ENCODE measurements around the gene RIOX2. TPM values are rescaled to one million over a fixed set of nuclear protein-coding genes. Genes with fewer than 3 reads are reported as not detected.

The RIOX2 gene
- total and polyA plus RNA-seq, 2 donors (not counting 1 experiment from before 2014, with no cell fraction given) = 18.5 to 23.6 TPM

DNA sequence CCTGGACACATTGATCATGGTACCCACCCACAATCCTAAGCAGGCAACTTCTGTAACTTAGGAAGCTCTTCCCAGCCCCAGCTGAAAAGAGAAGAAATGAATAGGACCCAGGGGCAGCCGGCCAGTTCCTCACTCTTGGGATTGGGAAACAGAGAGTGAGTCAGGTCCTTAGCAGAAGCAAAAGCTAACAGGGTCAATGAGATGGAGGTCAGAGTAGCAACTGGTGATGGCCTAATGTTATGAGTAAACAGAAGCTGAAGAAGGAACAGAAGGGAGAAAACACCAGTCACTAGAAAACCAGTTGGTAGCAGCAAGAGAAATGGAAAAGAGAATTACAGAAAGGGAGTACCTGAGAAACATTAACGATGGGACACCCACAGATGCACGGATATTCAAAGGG, 20.0 kb downstream of the RIOX2 start:
- H3K27me3 Mint-ChIP-seq = no peaks in the 10 kb centered on the region
- no peak for ATAC-seq (ENCODE audit: low read depth)
- H3K4me2 ChIP-seq (replicated peaks; ENCODE audit: low read depth, low read length, poor library complexity, severe bottlenecking) = no peak overlapping the region

DNA sequence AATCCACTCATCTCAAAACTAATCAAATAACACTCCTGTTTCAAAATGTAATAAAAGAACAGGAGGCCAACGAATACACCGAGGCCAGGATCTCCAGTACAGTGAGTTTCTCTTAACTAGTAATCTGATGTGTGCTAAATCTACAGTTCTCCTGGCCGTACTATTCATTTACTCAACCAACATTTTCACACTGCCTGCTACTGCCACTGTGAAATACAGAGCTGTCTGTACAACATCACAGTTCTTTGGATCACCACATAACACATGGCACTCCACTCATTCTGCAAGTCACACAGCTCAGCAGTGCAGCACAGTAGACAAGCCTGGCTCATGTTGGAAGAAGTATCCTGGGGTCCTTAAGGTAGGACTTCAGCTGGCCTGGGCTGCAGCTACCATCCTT, 21.9 kb downstream of the RIOX2 start:
- no peak overlapping the region for H3K27ac ChIP-seq (ENCODE audit: low read length in 2 of 2)
- Mint-ChIP-seq H3K27ac (no peak overlapping the region), H3K4me3 (no peak overlapping the region), H3K27me3 (no peaks in the 10 kb centered on the region), H3K4me1 (peaks cover 12% of the 10 kb centered on the region), H3K9me3 (ENCODE audit: insufficient read depth) (no peaks in the 10 kb centered on the region)
- H3K4me3 ChIP-seq (ENCODE audit: control extremely low read depth in 1 of 5, extremely low read depth in 1 of 5, insufficient read depth in 1 of 5, low read depth in 2 of 5, low read length in 4 of 5) = no peak overlapping the region
- H3K27me3 ChIP-seq (replicated peaks in 1 of 4; ENCODE audit: control extremely low read depth in 1 of 4, control insufficient read depth in 3 of 4, insufficient read depth in 4 of 4, low read length in 3 of 4) = no peaks in the 10 kb centered on the region
- no peaks in the 10 kb centered on the region for H3K79me2 ChIP-seq (ENCODE audit: control insufficient read depth, insufficient read depth, low read length)
- H3K36me3 ChIP-seq (replicated peaks in 1 of 2; ENCODE audit: control extremely low read depth in 1 of 2, control insufficient read depth in 1 of 2, extremely low read depth in 1 of 2, insufficient read depth in 2 of 2, low read length in 1 of 2) = peaks cover 1 to 82% of the 10 kb centered on the region in 2 experiments
- H3K4me2 ChIP-seq (replicated peaks; ENCODE audit: low read depth, low read length, poor library complexity, severe bottlenecking) = no peak overlapping the region
- ChIA-PET CTCF (interaction anchor here (1.4 kb wide), 1 partner anchor 10 kb away, joined by 3 read pairs; no protein-coding TSS in a partner anchor), POLR2A (no interaction called here)
- intact Hi-C loops (cut with micrococcal nuclease) = no loop called here
- WGBS (ENCODE audit: insufficient coverage) = 80% methylated on average over 1 of the region's 3 CpGs
- TF ChIP-seq, protein P1, sequence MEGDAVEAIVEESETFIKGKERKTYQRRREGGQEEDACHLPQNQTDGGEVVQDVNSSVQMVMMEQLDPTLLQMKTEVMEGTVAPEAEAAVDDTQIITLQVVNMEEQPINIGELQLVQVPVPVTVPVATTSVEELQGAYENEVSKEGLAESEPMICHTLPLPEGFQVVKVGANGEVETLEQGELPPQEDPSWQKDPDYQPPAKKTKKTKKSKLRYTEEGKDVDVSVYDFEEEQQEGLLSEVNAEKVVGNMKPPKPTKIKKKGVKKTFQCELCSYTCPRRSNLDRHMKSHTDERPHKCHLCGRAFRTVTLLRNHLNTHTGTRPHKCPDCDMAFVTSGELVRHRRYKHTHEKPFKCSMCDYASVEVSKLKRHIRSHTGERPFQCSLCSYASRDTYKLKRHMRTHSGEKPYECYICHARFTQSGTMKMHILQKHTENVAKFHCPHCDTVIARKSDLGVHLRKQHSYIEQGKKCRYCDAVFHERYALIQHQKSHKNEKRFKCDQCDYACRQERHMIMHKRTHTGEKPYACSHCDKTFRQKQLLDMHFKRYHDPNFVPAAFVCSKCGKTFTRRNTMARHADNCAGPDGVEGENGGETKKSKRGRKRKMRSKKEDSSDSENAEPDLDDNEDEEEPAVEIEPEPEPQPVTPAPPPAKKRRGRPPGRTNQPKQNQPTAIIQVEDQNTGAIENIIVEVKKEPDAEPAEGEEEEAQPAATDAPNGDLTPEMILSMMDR (IDR thresholded peaks at IDR 0.05) = no peak
- TF ChIP-seq EZH2 (IDR thresholded peaks at IDR 0.05; ENCODE audit: borderline replicate concordance, insufficient read depth, low read depth, low read length, poor library complexity, severe bottlenecking) = no peak
- DNase-seq (no peak), ATAC-seq (ENCODE audit: low read depth) (no peak)
- H2AFZ ChIP-seq (ENCODE audit: insufficient read depth, low read depth, low read length, poor library complexity, severe bottlenecking) = no peak overlapping the region
- H4K20me1 ChIP-seq (ENCODE audit: control insufficient read depth, insufficient read depth, low read length, poor library complexity, severe bottlenecking) = no peaks in the 10 kb centered on the region
- peaks cover 8 to 9% of the 10 kb centered on the region in 2 donors for H3K4me1 ChIP-seq (ENCODE audit: control insufficient read depth in 2 of 2, insufficient read depth in 2 of 2, low read length in 2 of 2)
- H3K9ac ChIP-seq (ENCODE audit: low read length) = no peak overlapping the region
- H3K9me3 ChIP-seq (ENCODE audit: control extremely low read depth in 1 of 3, control insufficient read depth in 2 of 3, insufficient read depth in 1 of 3, low read length in 2 of 3) = no peaks in the 10 kb centered on the region

More for the DNA sequence above, 20.0 kb downstream of the RIOX2 start:
- Histone ChIP-seq H3K9me3 (ENCODE audit: control extremely low read depth in 1 of 3, control insufficient read depth in 2 of 3, insufficient read depth in 1 of 3, low read length in 2 of 3) (no peaks in the 10 kb centered on the region), H3K9ac (ENCODE audit: low read length) (no peak overlapping the region), H3K27me3 (replicated peaks in 1 of 4; ENCODE audit: control extremely low read depth in 1 of 4, control insufficient read depth in 3 of 4, insufficient read depth in 4 of 4, low read length in 3 of 4) (no peaks in the 10 kb centered on the region), H3K36me3 (replicated peaks in 1 of 2; ENCODE audit: control extremely low read depth in 1 of 2, control insufficient read depth in 1 of 2, extremely low read depth in 1 of 2, insufficient read depth in 2 of 2, low read length in 1 of 2) (peaks cover 1 to 68% of the 10 kb centered on the region in 2 experiments), H4K20me1 (ENCODE audit: control insufficient read depth, insufficient read depth, low read length, poor library complexity, severe bottlenecking) (no peaks in the 10 kb centered on the region), H3K27ac (ENCODE audit: low read length in 2 of 2) (no peak overlapping the region), H3K4me1 (ENCODE audit: control insufficient read depth in 2 of 2, insufficient read depth in 2 of 2, low read length in 2 of 2) (peaks cover 8 to 9% of the 10 kb centered on the region in 2 donors), H2AFZ (ENCODE audit: insufficient read depth, low read depth, low read length, poor library complexity, severe bottlenecking) (no peak overlapping the region), H3K79me2 (ENCODE audit: control insufficient read depth, insufficient read depth, low read length) (no peaks in the 10 kb centered on the region), H3K4me3 (ENCODE audit: control extremely low read depth in 1 of 5, extremely low read depth in 1 of 5, insufficient read depth in 1 of 5, low read depth in 2 of 5, low read length in 4 of 5) (no peak overlapping the region)
- ChIA-PET POLR2A (no interaction called here), CTCF (no interaction called here)
- DNase-seq = no peak
- Mint-ChIP-seq H3K4me1 (peaks cover 12% of the 10 kb centered on the region), H3K9me3 (ENCODE audit: insufficient read depth) (no peaks in the 10 kb centered on the region), H3K27ac (no peak overlapping the region), H3K4me3 (no peak overlapping the region)
- 100% methylated on average over 3 of the region's 3 CpGs for WGBS (ENCODE audit: insufficient coverage)
- TF ChIP-seq, protein P1 (IDR thresholded peaks at IDR 0.05) = no peak
- TF ChIP-seq EZH2 (IDR thresholded peaks at IDR 0.05; ENCODE audit: borderline replicate concordance, insufficient read depth, low read depth, low read length, poor library complexity, severe bottlenecking) = no peak
- intact Hi-C loops (cut with micrococcal nuclease) = no loop called here

Data from B cell (primary cell).